K562 (cell line): ENCODE data around the gene THADA. TPM values are rescaled to one million over a fixed set of nuclear protein-coding genes. Genes with fewer than 3 reads are reported as not detected.
A peak's percentile ranks its signal among the peaks of the same experiment; 100 is the strongest.

Source experiments
- DEAF1 ChIP-seq: fragments of 450-650 bp; formaldehyde crosslinking; IDR thresholded peaks from 2 replicates; pipeline ENCODE4 v1.4.0; 2020; ENCODE audit warnings: mild to moderate bottlenecking, moderate library complexity
- DNMT1 ChIP-seq: fragments of 450-650 bp; IDR thresholded peaks from 2 replicates; pipeline ENCODE4 v1.6.1; 2016; ENCODE audit warnings: antibody characterized with exemption, mild to moderate bottlenecking
- ELK1 ChIP-seq: sonication (generic); formaldehyde crosslinking; IDR thresholded peaks from 2 replicates; pipeline ENCODE4 v1.8.1; 2022; ENCODE audit warnings: missing genetic modification reagents
- ETV6 ChIP-seq, 3 experiments: fragments of 150-350 bp in 1 of 3; sonication (generic) in 1 of 3; formaldehyde crosslinking in 1 of 3; IDR thresholded peaks; 2 replicates each; pipeline versions ENCODE4 v1.6.1 to v1.8.0; 2014 to 2022; ENCODE audit warnings: borderline replicate concordance in 2 of 3, low read depth in 2 of 3, antibody characterized with exemption in 1 of 3, low read length in 1 of 3, mild to moderate bottlenecking in 1 of 3, missing genetic modification reagents in 1 of 3
- HDAC2 ChIP-seq: fragments of 450-650 bp; IDR thresholded peaks from 2 replicates; pipeline ENCODE4 v1.6.1; 2016; ENCODE audit warnings: mild to moderate bottlenecking
- HOXB6 ChIP-seq: fragments of 250-450 bp; sonication (Bioruptor Pico); IDR thresholded peaks from 2 replicates; pipeline ENCODE4 v1.5.1; 2022; ENCODE audit warnings: mild to moderate bottlenecking, borderline replicate concordance
- IRF2 ChIP-seq: sonication (generic); formaldehyde crosslinking; IDR thresholded peaks from 2 replicates; pipeline ENCODE4 v1.8.1; 2022; ENCODE audit warnings: mild to moderate bottlenecking, missing genetic modification reagents
- KLF1 ChIP-seq: fragments of 450-650 bp; IDR thresholded peaks from 2 replicates; pipeline ENCODE4 v1.6.1; 2016; ENCODE audit warnings: missing genetic modification characterization, missing compliant biosample characterization
- KLF10 ChIP-seq: fragments of 250-450 bp; sonication (Bioruptor Pico); IDR thresholded peaks from 2 replicates; pipeline ENCODE4 v1.6.1; 2021; ENCODE audit warnings: matching md5 sums
- MBD2 ChIP-seq: sonication (generic); IDR thresholded peaks from 2 replicates; pipeline ENCODE4 v1.6.1; 2016; ENCODE audit warnings: low read depth, borderline replicate concordance
- MECOM ChIP-seq: fragments of 250-450 bp; sonication (Bioruptor Pico); IDR thresholded peaks from 2 replicates; pipeline ENCODE4 v1.8.0; 2022; ENCODE audit warnings: inconsistent platforms
- PHB2 ChIP-seq: fragments of 450-650 bp; IDR thresholded peaks from 2 replicates; pipeline ENCODE4 v1.6.1; 2017; ENCODE audit warnings: low read depth
- POLR2A ChIP-seq: fragments of 450-650 bp; conservative IDR thresholded peaks from 2 replicates; pipeline ENCODE4 v1.6.1; 2016
- PTBP1 ChIP-seq: fragments of 200-400 bp; formaldehyde crosslinking; IDR thresholded peaks from 2 replicates; pipeline ENCODE4 v1.6.1; 2017; ENCODE audit warnings: low read depth, low read length
- SAP30 ChIP-seq: fragments of 200-600 bp; sonication (generic); IDR thresholded peaks from 2 replicates; pipeline ENCODE4 v1.6.1; 2012; ENCODE audit warnings: borderline replicate concordance, low read depth, mild to moderate bottlenecking, moderate library complexity, low read length, control low read depth, inconsistent platforms; ENCODE audit not compliant: insufficient read depth, poor library complexity, severe bottlenecking
- SIX5 ChIP-seq, 2 experiments: IDR thresholded peaks; 2 replicates each; pipeline ENCODE4 v1.6.1; 2011; ENCODE audit warnings: low read length in 2 of 2, borderline replicate concordance in 1 of 2, low read depth in 1 of 2, mild to moderate bottlenecking in 1 of 2, moderate library complexity in 1 of 2; ENCODE audit not compliant: insufficient read depth in 1 of 2
- TCF3 ChIP-seq: sonication (generic); formaldehyde crosslinking; IDR thresholded peaks from 2 replicates; pipeline ENCODE4 v1.4.0; 2020; ENCODE audit warnings: mild to moderate bottlenecking, missing genetic modification reagents
- ZNF253 ChIP-seq: fragments of 250-450 bp; sonication (Bioruptor Pico); conservative IDR thresholded peaks from 2 replicates; pipeline ENCODE4 v1.6.1; 2021; ENCODE audit warnings: mild to moderate bottlenecking
- ZNF449 ChIP-seq: fragments of 250-450 bp; sonication (Bioruptor Pico); IDR thresholded peaks from 2 replicates; pipeline ENCODE4 v1.8.0; 2022; ENCODE audit warnings: moderate library complexity, mild to moderate bottlenecking, inconsistent platforms
- ZNF696 ChIP-seq: fragments of 250-450 bp; sonication (Bioruptor Pico); conservative IDR thresholded peaks from 2 replicates; pipeline ENCODE4 v1.4.0; 2020; ENCODE audit warnings: mild to moderate bottlenecking, moderate library complexity
- ZNF77 ChIP-seq: fragments of 250-450 bp; sonication (Bioruptor Pico); IDR thresholded peaks from 2 replicates; pipeline ENCODE4 v1.5.0; 2020
- polyA plus RNA-seq, 8 experiments: library from polyadenylated mRNA; depleted of rRNA in 4 of 8; stranded (reverse) in 5 of 8; unstranded in 3 of 8; fragments of >200 nt; fragmentation: Nextera tagmentation in 2 of 8; fragmentation: Illumina TruSeq in 1 of 8; extraction: Ambion mirVana in 2 of 8; extraction: Trizol in 1 of 8; gene quantifications; 2 replicates each; pipeline versions ENCODE4 v1.2.1 to v1.2.3, GENCODE V29; 2011 to 2014; ENCODE audit warnings: inconsistent platforms in 1 of 8, missing spikeins in 1 of 8
- total RNA-seq, 7 experiments: library from RNA; depleted of rRNA in 6 of 7; stranded (reverse); fragments of >200 nt in 6 of 7; fragmentation: Illumina TruSeq in 2 of 7; extraction: Trizol in 2 of 7; gene quantifications; 2 replicates each; pipeline versions ENCODE4 v1.2.1 to v1.2.3, GENCODE V29; 2011 to 2021; ENCODE audit warnings: low replicate concordance in 1 of 7
- TF ChIP-seq, protein P1 (sequence below): fragments of 250-450 bp; sonication (Bioruptor Pico); IDR thresholded peaks from 2 replicates; pipeline ENCODE4 v1.6.1; 2021; ENCODE audit warnings: mild to moderate bottlenecking
- TF ChIP-seq, protein P2 (sequence below): sonication (generic); formaldehyde crosslinking; IDR thresholded peaks from 2 replicates; pipeline ENCODE4 v1.8.0; 2022; ENCODE audit warnings: mild to moderate bottlenecking, missing genetic modification reagents
- TF ChIP-seq, protein P3 (sequence below): sonication (generic); formaldehyde crosslinking; IDR thresholded peaks from 2 replicates; pipeline ENCODE4 v1.8.1; 2022; ENCODE audit warnings: missing genetic modification reagents

THADA gene
- total and polyA plus RNA-seq, 9 of the 15 experiments (the other 6 are each of a cell fraction or from before 2014, with no cell fraction given) = 17.8 to 34.7 (median 31.9) TPM

DNA sequence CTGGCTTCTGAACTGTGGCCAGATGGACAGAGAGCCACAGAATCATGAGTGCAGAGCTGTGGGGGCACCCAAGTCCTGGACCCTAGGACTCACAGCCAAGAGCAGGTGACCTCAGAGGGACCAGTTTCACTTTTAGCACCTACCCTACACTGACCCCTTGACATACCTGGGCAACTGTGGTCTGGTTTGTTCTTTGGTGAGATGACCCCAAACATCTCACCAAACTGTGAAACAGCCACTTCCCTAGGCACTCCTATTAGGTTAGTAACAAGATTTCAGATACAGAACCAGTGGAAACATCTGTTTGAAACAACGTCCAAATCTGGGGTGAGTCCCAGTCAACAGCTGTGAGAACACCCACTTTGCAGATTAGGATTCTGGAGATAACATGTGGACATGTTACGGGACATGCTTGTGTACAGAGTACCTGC, 367.5 kb downstream of the THADA start (continued):
- TF ChIP-seq ELK1 (CRISPR knock-in tag) (no peak), ZNF253 (CRISPR knock-in tag) (no peak), MECOM (no peak), KLF1 (tag) (no peak), TCF3 (CRISPR knock-in tag) (peak; percentile 40; the same call in 1 of the 2 replicates), KLF10 (CRISPR knock-in tag) (no peak), IRF2 (CRISPR knock-in tag) (no peak), ZNF449 (CRISPR knock-in tag) (no peak), PTBP1 (no peak), ZNF77 (CRISPR knock-in tag) (no peak), HOXB6 (CRISPR knock-in tag) (no peak), DNMT1 (no peak), DEAF1 (CRISPR knock-in tag) (no peak), SAP30 (no peak), ETV6 (IDR thresholded peaks at IDR 0.05; ENCODE audit: borderline replicate concordance in 1 of 2, low read depth in 2 of 2, low read length in 1 of 2) (no peak), ETV6 (CRISPR knock-in tag; IDR thresholded peaks at IDR 0.05; ENCODE audit: borderline replicate concordance) (no peak), MBD2 (no peak), HDAC2 (no peak), PHB2 (no peak), ZNF696 (CRISPR knock-in tag) (no peak), POLR2A (no peak), SIX5 (IDR thresholded peaks at IDR 0.05; ENCODE audit: borderline replicate concordance in 1 of 2, insufficient read depth in 1 of 2, low read depth in 1 of 2, low read length in 2 of 2) (no peak)
- TF ChIP-seq, protein P1, sequence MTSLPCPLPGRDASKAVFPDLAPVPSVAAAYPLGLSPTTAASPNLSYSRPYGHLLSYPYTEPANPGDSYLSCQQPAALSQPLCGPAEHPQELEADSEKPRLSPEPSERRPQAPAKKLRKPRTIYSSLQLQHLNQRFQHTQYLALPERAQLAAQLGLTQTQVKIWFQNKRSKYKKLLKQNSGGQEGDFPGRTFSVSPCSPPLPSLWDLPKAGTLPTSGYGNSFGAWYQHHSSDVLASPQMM = no peak
- TF ChIP-seq, protein P2, sequence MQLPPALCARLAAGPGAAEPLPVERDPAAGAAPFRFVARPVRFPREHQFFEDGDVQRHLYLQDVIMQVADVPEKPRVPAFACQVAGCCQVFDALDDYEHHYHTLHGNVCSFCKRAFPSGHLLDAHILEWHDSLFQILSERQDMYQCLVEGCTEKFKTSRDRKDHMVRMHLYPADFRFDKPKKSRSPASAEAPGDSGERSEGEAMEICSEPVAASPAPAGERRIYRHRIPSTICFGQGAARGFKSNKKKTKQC (CRISPR knock-in tag) = no peak
- TF ChIP-seq, protein P3, sequence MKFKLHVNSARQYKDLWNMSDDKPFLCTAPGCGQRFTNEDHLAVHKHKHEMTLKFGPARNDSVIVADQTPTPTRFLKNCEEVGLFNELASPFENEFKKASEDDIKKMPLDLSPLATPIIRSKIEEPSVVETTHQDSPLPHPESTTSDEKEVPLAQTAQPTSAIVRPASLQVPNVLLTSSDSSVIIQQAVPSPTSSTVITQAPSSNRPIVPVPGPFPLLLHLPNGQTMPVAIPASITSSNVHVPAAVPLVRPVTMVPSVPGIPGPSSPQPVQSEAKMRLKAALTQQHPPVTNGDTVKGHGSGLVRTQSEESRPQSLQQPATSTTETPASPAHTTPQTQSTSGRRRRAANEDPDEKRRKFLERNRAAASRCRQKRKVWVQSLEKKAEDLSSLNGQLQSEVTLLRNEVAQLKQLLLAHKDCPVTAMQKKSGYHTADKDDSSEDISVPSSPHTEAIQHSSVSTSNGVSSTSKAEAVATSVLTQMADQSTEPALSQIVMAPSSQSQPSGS (CRISPR knock-in tag) = no peak
